Peyer's patch (tissue), 4 donors: ENCODE results near the gene DCUN1D3.

Source experiments
- CTCF ChIP-seq, 6 experiments: fragments of 450-650 bp in 4 of 6; fragments of 200-600 bp in 2 of 6; sonication (generic) in 1 of 6; IDR thresholded peaks; one replicate each; pipeline ENCODE4 v1.5.1; 2017 to 2019; ENCODE audit warnings: antibody characterized with exemption in 6 of 6, mild to moderate bottlenecking in 3 of 6, moderate library complexity in 1 of 6
- POLR2A ChIP-seq, 2 donors: fragments of 450-650 bp; IDR thresholded peaks; one replicate each; pipeline ENCODE4 v1.5.1; 2017; ENCODE audit warnings: antibody characterized with exemption in 2 of 2, mild to moderate bottlenecking in 2 of 2, moderate library complexity in 2 of 2

GRCh38 chr16:20833086-20833485, 67.1 kb downstream of the DCUN1D3 start:
- TF ChIP-seq CTCF (IDR thresholded peaks at IDR 0.05) = no peak
- no peak for TF ChIP-seq POLR2A (IDR thresholded peaks at IDR 0.05)
